Measurements from ENCODE around the gene P4HB.

P4HB gene

DNA sequence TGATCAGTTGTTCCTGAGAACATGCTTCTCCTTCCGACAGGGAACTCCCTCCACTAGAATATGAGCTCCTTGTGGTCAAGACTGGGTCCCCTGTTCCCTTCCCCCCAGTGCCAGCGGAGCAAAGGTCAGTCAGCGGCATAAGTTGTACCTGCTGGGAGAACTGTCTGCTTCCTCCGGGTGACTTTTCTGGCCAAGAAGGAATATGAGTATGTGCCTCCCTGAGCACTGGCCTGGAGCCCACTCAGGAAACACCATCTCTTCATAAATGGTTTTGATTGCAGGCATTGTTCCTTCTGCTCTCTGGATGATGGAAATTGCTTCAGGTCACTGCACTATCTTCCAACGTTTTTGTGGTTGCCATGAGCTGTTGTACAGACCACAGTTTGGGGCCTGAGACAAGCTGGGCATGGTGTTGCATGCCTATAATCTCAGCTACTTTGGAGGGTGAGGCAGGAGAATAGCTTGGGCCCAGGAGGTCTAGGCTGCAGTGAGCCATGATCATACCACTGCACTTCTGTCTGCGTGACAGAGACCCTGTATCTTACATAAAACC lies 2.9 kb upstream of the P4HB start:
- no peak for TF ChIP-seq USF1 (IDR thresholded peaks at IDR 0.05)
- TF ChIP-seq NFIC (IDR thresholded peaks at IDR 0.05) = no peak
- TF ChIP-seq CREB1 (IDR thresholded peaks at IDR 0.05; ENCODE audit: low read depth) = no peak
- no peak for TF ChIP-seq RAD21 (IDR thresholded peaks at IDR 0.05; ENCODE audit: low read depth)
- TF ChIP-seq TAF1 (IDR thresholded peaks at IDR 0.05; ENCODE audit: low read depth) = no peak
- no peak for TF ChIP-seq CEBPB (IDR thresholded peaks at IDR 0.05)
- no peak for TF ChIP-seq MAX (IDR thresholded peaks at IDR 0.05)
- TF ChIP-seq TEAD4 (IDR thresholded peaks at IDR 0.05) = no peak
- no peak for TF ChIP-seq REST (IDR thresholded peaks at IDR 0.05; ENCODE audit: low read depth)
- no peak for TF ChIP-seq FOXM1 (IDR thresholded peaks at IDR 0.05; ENCODE audit: borderline replicate concordance, low read depth)
- no peak for TF ChIP-seq ZBTB7A (IDR thresholded peaks at IDR 0.05; ENCODE audit: low read depth)
- no peak for TF ChIP-seq EGR1 (IDR thresholded peaks at IDR 0.05)
- no peak for TF ChIP-seq TCF12 (IDR thresholded peaks at IDR 0.05; ENCODE audit: low read depth)
- no peak for TF ChIP-seq YY1 (IDR thresholded peaks at IDR 0.05; ENCODE audit: low read depth)
- no peak for TF ChIP-seq EP300 (IDR thresholded peaks at IDR 0.05; ENCODE audit: borderline replicate concordance)

GRCh38 chr17:81860756-81861568 lies 627 bp upstream of the P4HB start:
- TF ChIP-seq ZBTB7A (IDR thresholded peaks at IDR 0.05; ENCODE audit: low read depth) (peak; percentile 91; the same call in 1 of the 2 replicates), FOXM1 (IDR thresholded peaks at IDR 0.05; ENCODE audit: borderline replicate concordance, low read depth) (peak; percentile 50; the same call in 1 of the 2 replicates), TCF12 (IDR thresholded peaks at IDR 0.05; ENCODE audit: low read depth) (no peak; the same call in none of the 2 replicates), MAX (IDR thresholded peaks at IDR 0.05) (peak; percentile 87), USF1 (IDR thresholded peaks at IDR 0.05) (peak; percentile 37; the same call in 1 of the 2 replicates), CEBPB (IDR thresholded peaks at IDR 0.05) (peak; percentile 78; the same call in 1 of the 2 replicates), CREB1 (IDR thresholded peaks at IDR 0.05; ENCODE audit: low read depth) (peak; percentile 75; the same call in 1 of the 2 replicates), RAD21 (IDR thresholded peaks at IDR 0.05; ENCODE audit: low read depth) (no peak), REST (IDR thresholded peaks at IDR 0.05; ENCODE audit: low read depth) (no peak), NFIC (IDR thresholded peaks at IDR 0.05) (0 out of 2 replicates have a peak, but pooled peaks have one; percentile 5), YY1 (IDR thresholded peaks at IDR 0.05; ENCODE audit: low read depth) (peak; percentile 82), TEAD4 (IDR thresholded peaks at IDR 0.05) (peak; percentile 6; the same call in 1 of the 2 replicates), EP300 (IDR thresholded peaks at IDR 0.05; ENCODE audit: borderline replicate concordance) (no peak), TAF1 (IDR thresholded peaks at IDR 0.05; ENCODE audit: low read depth) (peak; percentile 93), EGR1 (IDR thresholded peaks at IDR 0.05) (no peak; the same call in 1 of the 2 replicates)

- TF ChIP-seq CEBPB (IDR thresholded peaks at IDR 0.05) = no peak
- no peak for TF ChIP-seq EGR1 (IDR thresholded peaks at IDR 0.05)
- TF ChIP-seq TCF12 (IDR thresholded peaks at IDR 0.05; ENCODE audit: low read depth) = no peak
- TF ChIP-seq EP300 (IDR thresholded peaks at IDR 0.05; ENCODE audit: borderline replicate concordance) = no peak
- TF ChIP-seq REST (IDR thresholded peaks at IDR 0.05; ENCODE audit: low read depth) = no peak
- TF ChIP-seq CREB1 (IDR thresholded peaks at IDR 0.05; ENCODE audit: low read depth) = no peak
- no peak for TF ChIP-seq YY1 (IDR thresholded peaks at IDR 0.05; ENCODE audit: low read depth)
- no peak for TF ChIP-seq NFIC (IDR thresholded peaks at IDR 0.05)
- no peak for TF ChIP-seq MAX (IDR thresholded peaks at IDR 0.05)
- no peak for TF ChIP-seq RAD21 (IDR thresholded peaks at IDR 0.05; ENCODE audit: low read depth)
- TF ChIP-seq USF1 (IDR thresholded peaks at IDR 0.05) = no peak
- no peak for TF ChIP-seq TAF1 (IDR thresholded peaks at IDR 0.05; ENCODE audit: low read depth)
- no peak for TF ChIP-seq FOXM1 (IDR thresholded peaks at IDR 0.05; ENCODE audit: borderline replicate concordance, low read depth)
- no peak for TF ChIP-seq ZBTB7A (IDR thresholded peaks at IDR 0.05; ENCODE audit: low read depth)
- no peak for TF ChIP-seq TEAD4 (IDR thresholded peaks at IDR 0.05)
These were observed 1.1 kb downstream of the P4HB start for GRCh38 chr17:81858967-81859905.
